GM21390 (cell line): ENCODE data around the gene ASAP2.
"Not testable (repeated sequence)": the region's sequence is repeated elsewhere in the genome, so short reads cannot be mapped to it uniquely, and the experiment has no call there.

Experiments
- ATAC-seq: cut with Tn5 transposase; IDR thresholded peaks from one replicate; pipeline ENCODE4 v1.9.1; 2021; ENCODE audit not compliant: unreplicated experiment

Gene ASAP2

GRCh38 chr2:9397201-9397600, 190.6 kb downstream of the ASAP2 start:
- ATAC-seq: no peak

- not testable (repeated sequence) for ATAC-seq
These were observed 191.6 kb downstream of the ASAP2 start for GRCh38 chr2:9398251-9398650.

- no peak for ATAC-seq
These were observed 192.5 kb downstream of the ASAP2 start for GRCh38 chr2:9398881-9399780.

- no peak for ATAC-seq
These were observed 193.9 kb downstream of the ASAP2 start for GRCh38 chr2:9400268-9401058.

- ATAC-seq: no peak
These were observed 194.5 kb downstream of the ASAP2 start for GRCh38 chr2:9401059-9401547.

- no peak for ATAC-seq
These were observed 195.2 kb downstream of the ASAP2 start for GRCh38 chr2:9401646-9402371.

- no peak for ATAC-seq
These were observed 197.3 kb downstream of the ASAP2 start for GRCh38 chr2:9403924-9404323.

- no peak for ATAC-seq
These were observed 197.8 kb downstream of the ASAP2 start for GRCh38 chr2:9404451-9404850.

- no peak for ATAC-seq
These were observed 199.0 kb downstream of the ASAP2 start for GRCh38 chr2:9405636-9406035.

- no peak for ATAC-seq
These were observed 200.1 kb downstream of the ASAP2 start for GRCh38 chr2:9406529-9407362.

GRCh38 chr2:9407363-9407811, 200.8 kb downstream of the ASAP2 start:
- no peak for ATAC-seq

GRCh38 chr2:9408641-9409151, 202.1 kb downstream of the ASAP2 start:
- ATAC-seq: no peak

GRCh38 chr2:9410108-9410507, 203.5 kb downstream of the ASAP2 start:
- no peak for ATAC-seq

GRCh38 chr2:9412781-9413180, 206.2 kb downstream of the ASAP2 start:
- no peak for ATAC-seq

- ATAC-seq: no peak
These were observed 209.0 kb downstream of the ASAP2 start for GRCh38 chr2:9415516-9416169.

GRCh38 chr2:9416267-9416961, 209.8 kb downstream of the ASAP2 start:
- ATAC-seq: no peak

- no peak for ATAC-seq
These were observed 210.3 kb downstream of the ASAP2 start for GRCh38 chr2:9416962-9417316.

GRCh38 chr2:9417725-9418124, 211.1 kb downstream of the ASAP2 start:
- ATAC-seq: no peak

- no peak for ATAC-seq
These were observed 212.1 kb downstream of the ASAP2 start for GRCh38 chr2:9418746-9419145.
